Left ventricle myocardium superior (tissue), 1 donor: ENCODE results near the gene LRMDA. TPM values are rescaled to one million over a fixed set of nuclear protein-coding genes. Genes with fewer than 3 reads are reported as not detected.
A peak's percentile ranks its signal among the peaks of the same experiment; 100 is the strongest.

Experiments
- ATAC-seq: fragments of 200-7000 bp; cut with Tn5 transposase; one replicate; pipeline ENCODE4 v1.9.1; 2020; ENCODE audit warnings: mild to moderate bottlenecking, moderate library complexity
- DNase-seq: peaks from one replicate; pipeline ENCODE4 v3.0.0-alpha.2; 2020
- intact Hi-C: fragments of 100-400 bp; cut with micrococcal nuclease; formaldehyde crosslinking; loops from one replicate; pipeline ENCODE4 v1.11.0; 2022
- total RNA-seq: library from RNA; stranded (reverse); fragmentation: NEBNext Ultra II Directional; extraction: Animal tissue kit (Norgen Biotek cat#: 25700); gene quantifications from one replicate; pipeline ENCODE4 v1.2.1, GENCODE V29; 2021
- donor health status: DM: no; HTN: yes; CAD: no; lungs with severe emphysema.

LRMDA gene
- total RNA-seq, 1 donor from 2014 or later, result 23.1 TPM

GRCh38 chr10:75437693-75438092, 6.3 kb downstream of the LRMDA start:
- intact Hi-C loops, result no loop called here
- ATAC-seq, result no peak
- no peak for DNase-seq

- intact Hi-C loops, result no loop called here
These were observed 6.9 kb downstream of the LRMDA start for GRCh38 chr10:75438275-75438674.

GRCh38 chr10:75439811-75440210, 8.4 kb downstream of the LRMDA start:
- DNase-seq (no peak), ATAC-seq (no peak)
- intact Hi-C loops, result no loop called here

More at GRCh38 chr10:75438275-75438674, 6.9 kb downstream of the LRMDA start:
- DNase-seq, result no peak
- ATAC-seq, result peak; percentile 57

GRCh38 chr10:75440271-75440793, 8.9 kb downstream of the LRMDA start:
- DNase-seq, result no peak
- intact Hi-C loops, result no loop called here
- ATAC-seq, result no peak

- DNase-seq (no peak), ATAC-seq (no peak)
- intact Hi-C loops, result no loop called here
These were observed 9.8 kb downstream of the LRMDA start for GRCh38 chr10:75441196-75441595.

GRCh38 chr10:75441682-75442081, 10.3 kb downstream of the LRMDA start:
- ATAC-seq, result no peak
- no peak for DNase-seq
- intact Hi-C loops, result no loop called here

GRCh38 chr10:75443362-75443761, 11.9 kb downstream of the LRMDA start:
- DNase-seq (no peak), ATAC-seq (no peak)
- intact Hi-C loops, result no loop called here

GRCh38 chr10:75444781-75445386, 13.5 kb downstream of the LRMDA start:
- DNase-seq (no peak), ATAC-seq (no peak)
- intact Hi-C loops, result no loop called here

GRCh38 chr10:75446508-75446907, 15.1 kb downstream of the LRMDA start:
- no peak for DNase-seq
- no peak for ATAC-seq
- intact Hi-C loops, result no loop called here

GRCh38 chr10:75448166-75448565, 16.7 kb downstream of the LRMDA start:
- ATAC-seq, result no peak
- no peak for DNase-seq
- intact Hi-C loops, result no loop called here

- DNase-seq (no peak), ATAC-seq (peak; percentile 80)
- intact Hi-C loops, result no loop called here
These were observed 18.1 kb downstream of the LRMDA start for GRCh38 chr10:75449382-75450074.

- intact Hi-C loops, result no loop called here
- ATAC-seq (peak; percentile 26), DNase-seq (no peak)
These were observed 18.6 kb downstream of the LRMDA start for GRCh38 chr10:75450075-75450445.

GRCh38 chr10:75450644-75451640, 19.5 kb downstream of the LRMDA start:
- no peak for ATAC-seq
- intact Hi-C loops, result no loop called here
- DNase-seq, result no peak

- no peak for DNase-seq
- intact Hi-C loops, result no loop called here
- ATAC-seq, result no peak
These were observed 20.4 kb downstream of the LRMDA start for GRCh38 chr10:75451831-75452230.

- no peak for ATAC-seq
- intact Hi-C loops, result no loop called here
- DNase-seq, result no peak
These were observed 21.6 kb downstream of the LRMDA start for GRCh38 chr10:75452997-75453396.

- no peak for ATAC-seq
- no peak for DNase-seq
- intact Hi-C loops, result no loop called here
These were observed 24.7 kb downstream of the LRMDA start for GRCh38 chr10:75456122-75456521.

- no peak for DNase-seq
- ATAC-seq, result no peak
- intact Hi-C loops, result no loop called here
These were observed 28.6 kb downstream of the LRMDA start for GRCh38 chr10:75460059-75460458.

GRCh38 chr10:75461672-75462649, 30.5 kb downstream of the LRMDA start:
- no peak for ATAC-seq
- intact Hi-C loops, result no loop called here
- no peak for DNase-seq

GRCh38 chr10:75462865-75463264, 31.4 kb downstream of the LRMDA start:
- intact Hi-C loops, result no loop called here
- ATAC-seq, result no peak
- DNase-seq, result no peak
